Mesenteric fat pad (tissue), 1 donor: Measurements from ENCODE around the gene LYPD4. TPM values are rescaled to one million over a fixed set of nuclear protein-coding genes. Genes with fewer than 3 reads are reported as not detected.
A peak's percentile ranks its signal among the peaks of the same experiment; 100 is the strongest.

Experiments
- DNase-seq: peaks from one replicate; pipeline ENCODE4 v3.0.0-alpha.2; 2020; ENCODE audit warnings: low spot score
- long read RNA-seq: library from polyadenylated mRNA; unstranded; transcript quantifications from one replicate; pipeline ENCODE4 v2.0.0, GENCODE V29; 2020
- total RNA-seq: library from RNA; stranded (reverse); fragmentation: NEBNext Ultra II Directional; extraction: Animal tissue kit (Norgen Biotek cat#: 25700); gene quantifications from one replicate; pipeline ENCODE4 v1.2.1, GENCODE V29; 2021
- donor health status: DM: yes; HTN: yes; CAD: no.

Gene LYPD4
- not detected for total RNA-seq
- long read RNA-seq: 0 reads

- no peak for DNase-seq
Measured at GRCh38 chr19:41844601-41845000, at the start of gene LYPD4. Gene LYPD4 (minus strand): TSS chr19:41844683. CDS start chr19:41839285, 5,398 bp downstream.

GRCh38 chr19:41893899-41894298 is 49.4 kb upstream of the LYPD4 start:
- DNase-seq: no peak

GRCh38 chr19:41892173-41892902 is 47.9 kb upstream of the LYPD4 start:
- DNase-seq: no peak

GRCh38 chr19:41890936-41891335 is 46.5 kb upstream of the LYPD4 start:
- DNase-seq: no peak

GRCh38 chr19:41889896-41890295 is 45.4 kb upstream of the LYPD4 start:
- no peak for DNase-seq

- no peak for DNase-seq
Measured at GRCh38 chr19:41888926-41889325, 44.4 kb upstream of the LYPD4 start.

- DNase-seq: no peak
Measured at GRCh38 chr19:41887711-41888382, 43.4 kb upstream of the LYPD4 start.

GRCh38 chr19:41886761-41887710 is 42.6 kb upstream of the LYPD4 start:
- DNase-seq: no peak

- DNase-seq: peak; percentile 98
Measured at GRCh38 chr19:41883821-41884733, 39.6 kb upstream of the LYPD4 start.

- no peak for DNase-seq
Measured at GRCh38 chr19:41883463-41883820, 39.0 kb upstream of the LYPD4 start.

GRCh38 chr19:41882568-41883462 is 38.3 kb upstream of the LYPD4 start, which contains the start of gene ARHGEF1:
Gene ARHGEF1 (plus strand): TSS chr19:41883184. CDS start chr19:41888083, 4,899 bp downstream.
- no peak for DNase-seq

GRCh38 chr19:41880329-41880708 is 35.8 kb upstream of the LYPD4 start:
- no peak for DNase-seq

GRCh38 chr19:41879670-41880328 is 35.3 kb upstream of the LYPD4 start:
- DNase-seq: no peak

- no peak for DNase-seq
Measured at GRCh38 chr19:41879080-41879479, 34.6 kb upstream of the LYPD4 start.

- no peak for DNase-seq
Measured at GRCh38 chr19:41877916-41878905, 33.7 kb upstream of the LYPD4 start.

GRCh38 chr19:41876847-41877832 is 32.7 kb upstream of the LYPD4 start, which contains the start of gene CD79A:
Gene CD79A (plus strand): TSS chr19:41877279. CDS start chr19:41877305, 26 bp downstream.
- DNase-seq: no peak
